Measurements from ENCODE around the gene SUPT4H1. TPM values are rescaled to one million over a fixed set of nuclear protein-coding genes. Genes with fewer than 3 reads are reported as not detected.

SUPT4H1 gene
- total RNA-seq, 2 donors from 2014 or later: 44.8 to 70.0 TPM

DNA sequence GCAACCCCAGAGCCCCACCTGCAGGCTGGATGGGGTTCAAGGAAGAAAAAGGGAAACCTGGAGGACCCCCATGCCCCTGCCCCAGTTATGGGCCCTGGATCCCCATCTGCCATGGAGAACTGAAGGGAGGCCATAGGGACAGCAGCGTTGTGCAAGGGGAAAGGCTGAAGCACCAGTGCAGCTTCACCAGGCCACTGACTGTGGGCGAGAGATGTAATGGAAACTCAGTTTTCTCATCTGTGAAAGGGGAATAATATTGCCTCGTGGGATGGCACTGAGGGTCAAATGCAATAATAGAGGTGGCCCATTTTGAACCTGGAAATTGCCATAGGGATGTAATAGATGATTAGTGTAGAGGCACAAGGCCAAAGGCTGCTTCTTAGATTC is 13.6 kb downstream of the SUPT4H1 start:
- H3K4me3 ChIP-seq: no peak overlapping the region
- 80% methylated on average over 3 of the region's 3 CpGs for WGBS

DNA sequence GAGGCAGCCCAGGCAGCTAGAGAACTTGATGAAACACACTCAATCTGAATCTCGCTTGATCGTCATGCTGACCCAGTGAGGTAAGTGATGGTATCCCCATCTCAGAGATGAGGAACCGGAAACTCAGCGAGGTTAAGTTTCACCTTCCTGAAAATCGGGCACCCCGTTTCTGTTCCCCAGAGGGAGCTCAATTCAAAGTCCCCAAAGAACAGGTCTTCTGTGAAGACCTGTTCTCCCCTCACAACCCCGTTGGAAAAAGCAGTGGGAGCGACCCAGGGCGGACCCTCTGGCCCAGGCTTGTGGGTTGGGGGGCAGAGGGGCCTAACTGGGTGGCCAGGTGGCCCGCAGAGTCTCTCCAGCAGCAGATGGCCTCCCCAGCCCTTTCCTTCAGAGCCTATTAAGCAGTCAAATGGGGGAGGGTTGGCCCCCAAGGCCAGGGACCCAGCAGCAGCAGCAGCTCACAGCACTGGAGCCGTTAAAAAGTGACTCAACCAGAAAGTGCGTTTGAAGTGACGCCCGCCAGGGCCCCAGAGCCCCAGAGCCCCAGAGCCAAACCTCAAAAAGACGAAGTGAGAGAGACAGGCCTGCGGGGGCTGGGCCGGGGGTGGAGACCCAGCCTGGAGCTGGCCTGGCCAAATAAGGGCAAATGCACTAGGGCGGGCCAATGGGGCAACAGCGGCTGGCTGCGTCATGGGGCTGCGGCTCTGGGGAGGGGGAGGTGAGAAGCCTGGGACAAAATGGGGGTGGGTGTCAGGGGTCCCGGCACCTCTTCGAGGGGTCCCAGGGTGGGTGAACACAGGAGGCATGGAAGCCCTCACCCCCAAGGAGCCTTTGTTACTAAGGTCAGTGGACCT is 14.2 kb downstream of the SUPT4H1 start:
- H3K27me3 ChIP-seq (replicated peaks; ENCODE audit: insufficient read depth): no peaks in the 10 kb centered on the region
- intact Hi-C loops (cut with DNase I): no loop called here
- no peaks in the 10 kb centered on the region for H3K4me1 ChIP-seq (replicated peaks)
- WGBS: 25% methylated on average over 23 of the region's 23 CpGs
- H3K36me3 ChIP-seq: no peaks in the 10 kb centered on the region
- peak overlapping the region in 1 of 2 donors; percentile 9 for H3K4me3 ChIP-seq
- peak overlapping the region; percentile 70 to 71 for H3K27ac ChIP-seq
- no peaks in the 10 kb centered on the region for H3K9me3 ChIP-seq
- peak; percentile 20 for DNase-seq (ENCODE audit: low spot score)
- TF ChIP-seq, protein P1, sequence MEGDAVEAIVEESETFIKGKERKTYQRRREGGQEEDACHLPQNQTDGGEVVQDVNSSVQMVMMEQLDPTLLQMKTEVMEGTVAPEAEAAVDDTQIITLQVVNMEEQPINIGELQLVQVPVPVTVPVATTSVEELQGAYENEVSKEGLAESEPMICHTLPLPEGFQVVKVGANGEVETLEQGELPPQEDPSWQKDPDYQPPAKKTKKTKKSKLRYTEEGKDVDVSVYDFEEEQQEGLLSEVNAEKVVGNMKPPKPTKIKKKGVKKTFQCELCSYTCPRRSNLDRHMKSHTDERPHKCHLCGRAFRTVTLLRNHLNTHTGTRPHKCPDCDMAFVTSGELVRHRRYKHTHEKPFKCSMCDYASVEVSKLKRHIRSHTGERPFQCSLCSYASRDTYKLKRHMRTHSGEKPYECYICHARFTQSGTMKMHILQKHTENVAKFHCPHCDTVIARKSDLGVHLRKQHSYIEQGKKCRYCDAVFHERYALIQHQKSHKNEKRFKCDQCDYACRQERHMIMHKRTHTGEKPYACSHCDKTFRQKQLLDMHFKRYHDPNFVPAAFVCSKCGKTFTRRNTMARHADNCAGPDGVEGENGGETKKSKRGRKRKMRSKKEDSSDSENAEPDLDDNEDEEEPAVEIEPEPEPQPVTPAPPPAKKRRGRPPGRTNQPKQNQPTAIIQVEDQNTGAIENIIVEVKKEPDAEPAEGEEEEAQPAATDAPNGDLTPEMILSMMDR (IDR thresholded peaks at IDR 0.05): no peak
- TF ChIP-seq POLR2AphosphoS5 (IDR thresholded peaks at IDR 0.05): no peak
- peak; percentile 34 for TF ChIP-seq POLR2A (IDR thresholded peaks at IDR 0.05)

More for the DNA sequence above, 13.6 kb downstream of the SUPT4H1 start:
- intact Hi-C loops (cut with DNase I): no loop called here
- TF ChIP-seq POLR2AphosphoS5 (IDR thresholded peaks at IDR 0.05): no peak
- TF ChIP-seq POLR2A (IDR thresholded peaks at IDR 0.05): no peak
- TF ChIP-seq, protein P1 (IDR thresholded peaks at IDR 0.05): no peak
- Histone ChIP-seq H3K9me3 (no peaks in the 10 kb centered on the region), H3K27me3 (replicated peaks; ENCODE audit: insufficient read depth) (no peaks in the 10 kb centered on the region), H3K4me1 (replicated peaks) (no peaks in the 10 kb centered on the region), H3K36me3 (no peaks in the 10 kb centered on the region), H3K27ac (peak overlapping the region; percentile 51 to 70)
- no peak for DNase-seq (ENCODE audit: low spot score)

- TF ChIP-seq POLR2A (IDR thresholded peaks at IDR 0.05) (no peak), POLR2AphosphoS5 (IDR thresholded peaks at IDR 0.05) (no peak)
- TF ChIP-seq, protein P1 (IDR thresholded peaks at IDR 0.05): no peak
- Histone ChIP-seq H3K27me3 (replicated peaks; ENCODE audit: insufficient read depth) (no peaks in the 10 kb centered on the region), H3K36me3 (no peaks in the 10 kb centered on the region), H3K4me1 (replicated peaks) (no peaks in the 10 kb centered on the region), H3K27ac (peak overlapping the region; percentile 70 to 71), H3K9me3 (no peaks in the 10 kb centered on the region), H3K4me3 (no peak overlapping the region)
- WGBS: 38% methylated on average over 7 of the region's 7 CpGs
- intact Hi-C loops (cut with DNase I): no loop called here
- no peak for DNase-seq (ENCODE audit: low spot score)
Measured at GRCh38 chr17:58337210-58337599, 14.8 kb downstream of the SUPT4H1 start.

- intact Hi-C loops (cut with DNase I): no loop called here
- 42% methylated on average over 5 of the region's 5 CpGs for WGBS
- H3K4me3 ChIP-seq: no peak overlapping the region
Measured at GRCh38 chr17:58336456-58337209, 15.4 kb downstream of the SUPT4H1 start.

More at GRCh38 chr17:58336456-58337209, 15.4 kb downstream of the SUPT4H1 start:
- no peaks in the 10 kb centered on the region for H3K4me1 ChIP-seq (replicated peaks)
- TF ChIP-seq POLR2AphosphoS5 (IDR thresholded peaks at IDR 0.05) (no peak), POLR2A (IDR thresholded peaks at IDR 0.05) (no peak)
- TF ChIP-seq, protein P1 (IDR thresholded peaks at IDR 0.05): no peak
- H3K27ac ChIP-seq: peak overlapping the region; percentile 32 to 71
- DNase-seq (ENCODE audit: low spot score): no peak
- no peaks in the 10 kb centered on the region for H3K36me3 ChIP-seq
- H3K27me3 ChIP-seq (replicated peaks; ENCODE audit: insufficient read depth): no peaks in the 10 kb centered on the region
- no peaks in the 10 kb centered on the region for H3K9me3 ChIP-seq
